DND-41 (cell line): ENCODE results near the gene RAB40AL.

Source experiments
- ATAC-seq: fragments of 200-7000 bp; cut with Tn5 transposase; 3 replicates; pipeline ENCODE4 v1.9.1; 2021; ENCODE audit warnings: low read depth; ENCODE audit not compliant: insufficient read depth
- DNase-seq: peaks from one replicate; pipeline ENCODE4 v3.0.0-alpha.2; 2020
- H2AFZ ChIP-seq: 2 replicates; pipeline ENCODE4 v1.6.0; 2012; ENCODE audit warnings: low read depth, low read length
- H3K27ac ChIP-seq: 2 replicates; pipeline ENCODE4 v1.5.1; 2012; ENCODE audit warnings: low read length, inconsistent platforms
- H3K27me3 ChIP-seq: fragments of 200-600 bp; sonication (generic); 2 replicates; pipeline ENCODE4 v1.6.0; 2012; ENCODE audit warnings: low read length, mild to moderate bottlenecking, inconsistent platforms; ENCODE audit not compliant: insufficient read depth, poor library complexity
- H3K36me3 ChIP-seq: 2 replicates; pipeline ENCODE4 v1.5.1; 2012; ENCODE audit warnings: low read length, inconsistent platforms; ENCODE audit not compliant: insufficient read depth
- H3K4me1 ChIP-seq: 2 replicates; pipeline ENCODE4 v1.5.1; 2012; ENCODE audit warnings: mild to moderate bottlenecking, low read length; ENCODE audit not compliant: insufficient read depth
- H3K4me2 ChIP-seq: 2 replicates; pipeline ENCODE4 v1.6.0; 2012; ENCODE audit warnings: mild to moderate bottlenecking, moderate library complexity, low read length, inconsistent platforms; ENCODE audit not compliant: insufficient read depth
- H3K4me3 ChIP-seq, 2 experiments: fragments of 200-600 bp in 1 of 2; shearing (Covaris generic) in 1 of 2; 2 replicates each; pipeline ENCODE4 v1.5.1; 2012 to 2016; ENCODE audit warnings: inconsistent platforms in 2 of 2, low read length in 2 of 2, mild to moderate bottlenecking in 2 of 2, low read depth in 1 of 2, moderate library complexity in 1 of 2
- H3K79me2 ChIP-seq: 2 replicates; pipeline ENCODE4 v1.6.0; 2012; ENCODE audit warnings: low read length, inconsistent platforms; ENCODE audit not compliant: insufficient read depth
- H3K9ac ChIP-seq: 2 replicates; pipeline ENCODE4 v1.6.0; 2012; ENCODE audit warnings: low read depth, mild to moderate bottlenecking, inconsistent platforms, low read length, moderate library complexity
- H3K9me3 ChIP-seq: 2 replicates; pipeline ENCODE4 v1.5.1; 2012; ENCODE audit warnings: low read length, moderate library complexity, mild to moderate bottlenecking, inconsistent platforms; ENCODE audit not compliant: insufficient read depth, severe bottlenecking
- H4K20me1 ChIP-seq: 2 replicates; pipeline ENCODE4 v1.6.0; 2012; ENCODE audit warnings: low read length; ENCODE audit not compliant: insufficient read depth
- CTCF ChIP-seq: IDR thresholded peaks from 2 replicates; pipeline ENCODE4 v1.5.1; 2012; ENCODE audit warnings: borderline replicate concordance, low read length, moderate library complexity, mild to moderate bottlenecking; ENCODE audit not compliant: poor library complexity, severe bottlenecking; ENCODE audit errors: extremely low read depth
- EZH2 ChIP-seq: IDR thresholded peaks from 3 replicates; pipeline ENCODE4 v1.6.1; 2012; ENCODE audit warnings: borderline replicate concordance, low read depth, mild to moderate bottlenecking, moderate library complexity, low read length, inconsistent platforms; ENCODE audit not compliant: severe bottlenecking

Gene RAB40AL

GRCh38 chrX:102950908-102951866, 14.1 kb downstream of the RAB40AL start:
- ATAC-seq: peak; percentile 74
- Histone ChIP-seq H4K20me1 (no peaks in the 10 kb centered on the region), H3K36me3 (no peaks in the 10 kb centered on the region), H3K27me3 (no peaks in the 10 kb centered on the region), H3K9me3 (no peaks in the 10 kb centered on the region), H3K4me1 (no peaks in the 10 kb centered on the region), H3K79me2 (no peaks in the 10 kb centered on the region), H2AFZ (no peak overlapping the region), H3K9ac (no peak overlapping the region), H3K4me2 (no peak overlapping the region), H3K27ac (no peak overlapping the region), H3K4me3 (no peak overlapping the region)
- DNase-seq: peak; percentile 56
- peak; percentile 63 for TF ChIP-seq CTCF
- TF ChIP-seq EZH2: no peak

- no peak for TF ChIP-seq CTCF
- no peak for TF ChIP-seq EZH2
- DNase-seq: no peak
- no peaks in the 10 kb centered on the region for H3K36me3 ChIP-seq
- H3K4me3 ChIP-seq: no peak overlapping the region
- no peaks in the 10 kb centered on the region for H3K4me1 ChIP-seq
- ATAC-seq: no peak
- no peak overlapping the region for H3K9ac ChIP-seq
- H3K4me2 ChIP-seq: no peak overlapping the region
- H3K27me3 ChIP-seq: no peaks in the 10 kb centered on the region
- no peaks in the 10 kb centered on the region for H3K9me3 ChIP-seq
- no peaks in the 10 kb centered on the region for H3K79me2 ChIP-seq
- H4K20me1 ChIP-seq: no peaks in the 10 kb centered on the region
- no peak overlapping the region for H2AFZ ChIP-seq
- H3K27ac ChIP-seq: no peak overlapping the region
Measured at GRCh38 chrX:102957751-102958150, 20.7 kb downstream of the RAB40AL start.

DNA sequence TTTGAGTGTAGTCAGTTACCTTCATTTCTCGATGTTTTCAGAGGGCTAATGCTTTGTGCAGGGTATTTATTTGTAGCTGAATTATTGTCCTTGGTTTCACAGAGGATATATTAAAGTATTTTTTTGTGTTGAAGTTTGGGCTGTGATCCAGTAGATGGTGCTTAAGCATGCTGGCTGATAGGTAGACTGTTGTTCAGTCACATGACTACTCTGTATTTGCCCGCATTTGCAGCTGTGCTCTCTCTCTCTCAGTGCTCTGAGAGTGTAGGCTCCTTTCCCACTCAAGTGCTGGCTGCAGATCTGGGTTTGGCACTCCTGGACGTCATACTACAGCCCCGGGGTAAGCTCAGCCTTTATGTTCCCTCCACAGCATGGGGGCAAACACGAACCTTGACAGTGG, 21.7 kb downstream of the RAB40AL start:
- no peaks in the 10 kb centered on the region for H3K4me1 ChIP-seq
- no peak for ATAC-seq
- H3K9ac ChIP-seq: no peak overlapping the region
- H3K27me3 ChIP-seq: no peaks in the 10 kb centered on the region
- H3K36me3 ChIP-seq: no peaks in the 10 kb centered on the region
- no peak overlapping the region for H3K4me2 ChIP-seq
- H3K79me2 ChIP-seq: no peaks in the 10 kb centered on the region
- no peak overlapping the region for H3K4me3 ChIP-seq
- no peaks in the 10 kb centered on the region for H4K20me1 ChIP-seq
- no peaks in the 10 kb centered on the region for H3K9me3 ChIP-seq
- H3K27ac ChIP-seq: no peak overlapping the region
- no peak for DNase-seq
- no peak for TF ChIP-seq CTCF
- no peak for TF ChIP-seq EZH2
- no peak overlapping the region for H2AFZ ChIP-seq
